Stomach (tissue), 9 donors: ENCODE results near the gene LGALS7B. TPM values are rescaled to one million over a fixed set of nuclear protein-coding genes. Genes with fewer than 3 reads are reported as not detected.

Source experiments
- DNase-seq, 2 donors: peaks; one replicate each; pipeline versions ENCODE4 v3.0.0 to v3.0.0-alpha.2; 2013 to 2019
- H3K27ac ChIP-seq, 5 donors: fragments of 200-600 bp in 4 of 5; sonication (generic) in 4 of 5; one replicate each; pipeline ENCODE4 v1.5.1; 2013 to 2019; ENCODE audit warnings: mild to moderate bottlenecking in 1 of 5, moderate library complexity in 1 of 5
- H3K27me3 ChIP-seq, 3 donors: fragments of 200-600 bp; sonication (generic); one replicate each; pipeline ENCODE4 v1.5.1; 2017 to 2019; ENCODE audit warnings: mixed run types in 1 of 3
- H3K36me3 ChIP-seq, 4 donors: fragments of 200-600 bp; sonication (generic); 1 replicate in 3 of 4; 2 replicates in 1 of 4; pipeline ENCODE4 v1.5.1; 2016 to 2019
- H3K4me1 ChIP-seq, 4 donors: fragments of 200-600 bp; sonication (generic); one replicate each; pipeline ENCODE4 v1.5.1; 2016 to 2019
- H3K4me3 ChIP-seq, 4 donors: fragments of 200-600 bp; sonication (generic) in 3 of 4; one replicate each; pipeline ENCODE4 v1.5.1; 2016 to 2019; ENCODE audit warnings: mild to moderate bottlenecking in 1 of 4
- H3K9me3 ChIP-seq, 4 donors: fragments of 200-600 bp; sonication (generic); one replicate each; pipeline ENCODE4 v1.5.1; 2016 to 2019
- EP300 ChIP-seq: sonication (generic); formaldehyde crosslinking; IDR thresholded peaks from one replicate; pipeline ENCODE4 v1.6.1; 2017; ENCODE audit warnings: antibody characterized with exemption
- POLR2A ChIP-seq, 4 donors: fragments of 450-650 bp; IDR thresholded peaks; one replicate each; pipeline ENCODE4 v1.6.1; 2016; ENCODE audit warnings: antibody characterized with exemption in 4 of 4, control low read depth in 2 of 4, mild to moderate bottlenecking in 1 of 4, moderate library complexity in 1 of 4
- POLR2AphosphoS5 ChIP-seq, 3 donors: sonication (generic); formaldehyde crosslinking; IDR thresholded peaks; one replicate each; pipeline ENCODE4 v1.6.1; 2016; ENCODE audit warnings: antibody characterized with exemption in 3 of 3
- WGBS, 5 donors: extraction: QIAGEN DNeasy Blood & Tissue Kit in 3 of 5; methylation state at CpG; one replicate each; pipeline versions ENCODE4 v1.1.5 to v1.1.7; 2013 to 2018; 5-methylcytosine and 5-hydroxymethylcytosine counted together
- intact Hi-C: fragments of 100-400 bp; cut with DNase I; formaldehyde crosslinking; loops from one replicate; pipeline ENCODE4 v1.15.1; 2023; ENCODE audit warnings: low total_unique reads
- polyA plus RNA-seq, 3 donors: library from polyadenylated mRNA; stranded (reverse); fragments of 200-250 nt; gene quantifications; one replicate each; pipeline ENCODE4 v1.2.3, GENCODE V29; 2013
- total RNA-seq, 5 donors: library from RNA; depleted of rRNA; stranded (reverse); fragments of >200 nt; gene quantifications; one replicate each; pipeline versions ENCODE4 v1.1.0 to v1.2.3, GENCODE V29; 2014 to 2016
- TF ChIP-seq, protein P1 (sequence below), 7 experiments: fragments of 450-650 bp in 4 of 7; fragments of 200-600 bp in 3 of 7; sonication (generic) in 3 of 7; IDR thresholded peaks; one replicate each; pipeline ENCODE4 v1.5.1; 2016 to 2019; ENCODE audit warnings: antibody characterized with exemption in 7 of 7, control low read depth in 2 of 7, mild to moderate bottlenecking in 1 of 7
- donor health status: healthy with polysubstance abuse.
- donor health status: Bipolar disorder and iron deficiency.
- donor health status: healthy.

The LGALS7B gene
- total and polyA plus RNA-seq, 8 donors, result 3.6 to 980 (median 4.6) TPM; not detected in 5

DNA sequence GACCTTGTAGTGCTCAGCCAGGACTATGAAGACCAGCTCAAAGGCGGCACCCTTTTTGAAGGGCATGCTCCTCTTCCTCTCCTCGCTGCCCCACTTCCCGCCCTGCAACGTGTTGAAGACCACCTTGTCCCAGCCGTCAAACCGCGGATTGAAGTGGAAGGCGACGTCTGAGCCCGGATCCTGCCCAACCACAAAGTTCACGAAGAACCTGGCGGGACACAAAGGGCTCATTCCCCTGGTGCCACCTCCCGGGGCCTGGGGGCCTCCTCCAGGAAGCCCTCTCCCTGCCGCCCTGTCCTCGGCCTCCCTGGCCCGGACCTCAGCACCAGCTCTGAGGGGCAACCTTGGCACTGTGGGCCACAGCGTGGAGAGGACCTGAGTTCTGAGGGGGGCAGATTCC, 19.7 kb downstream of the LGALS7B start:
- Histone ChIP-seq H3K36me3 (peaks cover 0 to 17% (median 7%) of the 10 kb centered on the region in 4 donors), H3K4me1 (peaks cover 0 to 3% (median 0%) of the 10 kb centered on the region in 4 donors), H3K9me3 (no peaks in the 10 kb centered on the region), H3K27me3 (no peaks in the 10 kb centered on the region), H3K27ac (peak overlapping the region in 1 of 5 donors; percentile 55), H3K4me3 (no peak overlapping the region)
- 92 to 96% (median 95%) methylated on average over 17 of the region's 17 CpGs for WGBS, 5 donors
- no peak for DNase-seq
- no peak for TF ChIP-seq POLR2A (IDR thresholded peaks at IDR 0.05)
- intact Hi-C loops, result no loop called here

DNA sequence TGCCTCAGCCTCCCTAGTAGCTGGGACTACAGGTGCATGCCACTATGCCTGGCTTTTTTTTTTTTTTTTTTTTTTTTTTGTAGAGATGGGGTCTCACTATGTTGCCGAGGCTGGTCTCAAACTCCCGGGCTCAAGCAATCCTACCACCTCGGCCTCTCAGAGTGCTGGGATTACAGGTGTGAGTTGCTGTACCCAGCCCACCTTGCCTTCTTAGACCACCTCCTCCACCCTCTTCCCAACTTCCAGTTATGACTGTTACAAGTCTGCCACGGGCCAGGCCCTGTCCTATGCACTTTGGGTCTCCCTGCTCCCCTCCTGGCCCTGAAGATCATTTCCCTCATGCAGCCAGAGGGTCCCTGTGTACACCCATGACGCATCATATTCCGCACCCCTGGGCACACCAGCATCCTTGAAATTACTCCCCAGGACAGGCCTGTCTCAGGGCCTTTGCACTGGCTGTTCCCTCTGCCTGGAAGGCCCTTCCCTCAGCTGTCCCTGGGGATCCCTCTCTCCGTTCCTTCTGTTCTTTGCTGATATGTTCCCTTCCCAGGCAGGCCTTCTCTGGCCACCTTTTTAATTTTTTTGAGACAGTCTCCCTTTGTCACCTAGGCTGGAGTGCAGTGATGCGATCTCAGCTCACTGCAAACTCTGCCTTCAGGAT, 20.7 kb downstream of the LGALS7B start:
- DNase-seq, result no peak
- TF ChIP-seq, protein P1, sequence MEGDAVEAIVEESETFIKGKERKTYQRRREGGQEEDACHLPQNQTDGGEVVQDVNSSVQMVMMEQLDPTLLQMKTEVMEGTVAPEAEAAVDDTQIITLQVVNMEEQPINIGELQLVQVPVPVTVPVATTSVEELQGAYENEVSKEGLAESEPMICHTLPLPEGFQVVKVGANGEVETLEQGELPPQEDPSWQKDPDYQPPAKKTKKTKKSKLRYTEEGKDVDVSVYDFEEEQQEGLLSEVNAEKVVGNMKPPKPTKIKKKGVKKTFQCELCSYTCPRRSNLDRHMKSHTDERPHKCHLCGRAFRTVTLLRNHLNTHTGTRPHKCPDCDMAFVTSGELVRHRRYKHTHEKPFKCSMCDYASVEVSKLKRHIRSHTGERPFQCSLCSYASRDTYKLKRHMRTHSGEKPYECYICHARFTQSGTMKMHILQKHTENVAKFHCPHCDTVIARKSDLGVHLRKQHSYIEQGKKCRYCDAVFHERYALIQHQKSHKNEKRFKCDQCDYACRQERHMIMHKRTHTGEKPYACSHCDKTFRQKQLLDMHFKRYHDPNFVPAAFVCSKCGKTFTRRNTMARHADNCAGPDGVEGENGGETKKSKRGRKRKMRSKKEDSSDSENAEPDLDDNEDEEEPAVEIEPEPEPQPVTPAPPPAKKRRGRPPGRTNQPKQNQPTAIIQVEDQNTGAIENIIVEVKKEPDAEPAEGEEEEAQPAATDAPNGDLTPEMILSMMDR (IDR thresholded peaks at IDR 0.05), result no peak
- TF ChIP-seq EP300 (no peak), POLR2AphosphoS5 (IDR thresholded peaks at IDR 0.05) (no peak), POLR2A (IDR thresholded peaks at IDR 0.05) (no peak)
- Histone ChIP-seq H3K27me3 (no peaks in the 10 kb centered on the region), H3K4me3 (no peak overlapping the region), H3K9me3 (no peaks in the 10 kb centered on the region), H3K4me1 (peaks cover 0 to 5% (median 2%) of the 10 kb centered on the region in 4 donors), H3K27ac (no peak overlapping the region), H3K36me3 (peaks cover 0 to 12% (median 5%) of the 10 kb centered on the region in 4 donors)
- intact Hi-C loops, result no loop called here
- WGBS, 5 donors, result 93 to 97% (median 96%) methylated on average over 7 to 8 of the region's 8 CpGs

DNA sequence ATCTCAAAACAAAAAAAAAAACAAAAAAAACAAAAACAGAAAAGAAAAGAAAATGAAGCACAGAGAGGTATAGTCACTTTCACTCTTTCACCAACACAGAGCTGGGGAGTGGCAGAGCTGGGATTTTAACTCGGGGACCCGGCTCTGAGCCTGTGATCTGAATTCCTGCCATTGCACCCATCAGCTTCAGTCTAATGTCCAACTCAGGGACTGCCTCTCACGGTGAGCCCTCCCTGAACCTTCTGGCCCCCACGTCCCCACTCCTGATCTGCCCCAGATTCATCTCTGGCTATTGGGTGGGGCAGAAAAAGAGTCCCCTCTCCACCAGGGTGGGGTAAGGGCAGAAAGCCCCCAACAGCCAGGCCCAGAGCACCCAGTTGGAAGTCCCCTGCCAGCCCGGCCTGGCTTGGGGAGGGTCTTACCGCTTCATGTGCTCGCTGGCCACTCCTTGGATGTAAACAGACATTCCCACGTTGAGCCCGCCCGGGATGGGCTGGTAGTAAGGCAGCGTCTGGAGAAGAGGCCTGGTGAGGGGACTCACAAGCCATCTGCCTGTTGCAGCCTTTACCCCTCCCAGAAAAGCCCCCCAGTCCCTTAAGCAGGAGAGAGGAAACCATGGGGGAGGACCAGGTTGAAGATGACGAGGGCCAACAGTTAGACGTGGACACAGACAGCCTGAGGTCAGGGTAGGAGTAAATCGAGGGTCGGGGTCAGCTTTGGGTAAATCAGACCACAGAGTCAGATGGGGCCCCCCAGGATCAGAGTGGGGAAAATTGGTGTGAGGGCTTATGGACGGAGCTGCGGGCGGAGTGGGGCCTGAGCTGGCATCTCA, 23.2 kb downstream of the LGALS7B start:
- H3K27me3 ChIP-seq, result no peaks in the 10 kb centered on the region
- TF ChIP-seq, protein P1 (IDR thresholded peaks at IDR 0.05), result no peak
- no peak for TF ChIP-seq POLR2AphosphoS5 (IDR thresholded peaks at IDR 0.05)
- no peak for TF ChIP-seq EP300
- no peak for TF ChIP-seq POLR2A (IDR thresholded peaks at IDR 0.05)
- H3K4me3 ChIP-seq, result peak overlapping the region; percentile 2 to 41 (median 30)
- H3K9me3 ChIP-seq, result no peaks in the 10 kb centered on the region
- peak overlapping the region; percentile 54 to 80 (median 74) for H3K27ac ChIP-seq
- H3K4me1 ChIP-seq, result peaks cover 0 to 5% (median 0%) of the 10 kb centered on the region in 4 donors
- whole genome bisulfite sequencing, 5 donors, result 53 to 73% (median 61%) methylated on average over 14 to 18 of the region's 18 CpGs
- H3K36me3 ChIP-seq, result peaks cover 24 to 30% (median 26%) of the 10 kb centered on the region in 4 donors
- DNase-seq, result no peak
- intact Hi-C loops, result no loop called here

DNA sequence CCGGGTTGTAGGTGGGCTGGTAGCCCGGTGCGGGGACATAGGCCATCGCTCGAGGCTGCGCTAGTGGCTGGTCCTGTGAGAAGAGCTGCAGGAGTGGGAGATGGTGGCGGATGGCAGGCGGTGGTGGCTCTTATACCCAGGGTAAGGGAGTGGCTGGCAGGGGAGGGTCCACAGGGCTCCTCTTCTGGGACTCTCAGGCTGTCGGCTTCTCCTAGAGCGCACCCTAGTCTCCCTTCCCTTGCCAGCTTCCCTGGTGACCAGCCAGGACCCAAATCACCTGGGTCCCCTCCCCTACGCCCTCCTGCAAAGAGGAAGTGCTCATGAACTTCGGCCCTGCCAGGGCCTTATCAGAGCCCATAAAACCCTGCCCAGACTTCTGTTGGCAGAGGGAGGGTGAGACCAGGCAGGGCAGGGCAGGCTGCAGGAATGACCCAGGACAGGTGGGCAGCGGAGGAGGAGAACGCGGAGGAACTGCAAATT, 23.9 kb downstream of the LGALS7B start, which contains the start of gene LGALS4:
Gene LGALS4 (minus strand): TSS at position 105 of the 480 bp plus-strand sequence. CDS start 59 bp downstream, at position 46.
- H3K9me3 ChIP-seq, result no peaks in the 10 kb centered on the region
- peaks cover 0 to 6% (median 0%) of the 10 kb centered on the region in 4 donors for H3K4me1 ChIP-seq
- peak in 2 of 3 donors; percentile 87 to 90 for TF ChIP-seq POLR2AphosphoS5 (IDR thresholded peaks at IDR 0.05)
- no peak for TF ChIP-seq POLR2A (IDR thresholded peaks at IDR 0.05)
- TF ChIP-seq, protein P1 (IDR thresholded peaks at IDR 0.05), result peak in 1 of 7 experiments; percentile 8
- TF ChIP-seq EP300, result no peak
- peak within 1 kb of the TSS; percentile 2 to 41 (median 30) for H3K4me3 ChIP-seq
- DNase-seq, result peak; percentile 82 to 93
- no peaks in the 10 kb centered on the region for H3K27me3 ChIP-seq
- WGBS, 5 donors, result 36 to 88% (median 64%) methylated on average over 14 to 15 of the region's 15 CpGs
- H3K27ac ChIP-seq, result peak within 1 kb of the TSS; percentile 54 to 80 (median 74)
- intact Hi-C loops, result no loop called here
- peaks cover 30 to 37% (median 33%) of the 10 kb centered on the region in 4 donors for H3K36me3 ChIP-seq
